ENCODE data around the gene BRINP2.
"Not testable (repeated sequence)": the region's sequence is repeated elsewhere in the genome, so short reads cannot be mapped to it uniquely, and the experiment has no call there.

BRINP2 gene

DNA sequence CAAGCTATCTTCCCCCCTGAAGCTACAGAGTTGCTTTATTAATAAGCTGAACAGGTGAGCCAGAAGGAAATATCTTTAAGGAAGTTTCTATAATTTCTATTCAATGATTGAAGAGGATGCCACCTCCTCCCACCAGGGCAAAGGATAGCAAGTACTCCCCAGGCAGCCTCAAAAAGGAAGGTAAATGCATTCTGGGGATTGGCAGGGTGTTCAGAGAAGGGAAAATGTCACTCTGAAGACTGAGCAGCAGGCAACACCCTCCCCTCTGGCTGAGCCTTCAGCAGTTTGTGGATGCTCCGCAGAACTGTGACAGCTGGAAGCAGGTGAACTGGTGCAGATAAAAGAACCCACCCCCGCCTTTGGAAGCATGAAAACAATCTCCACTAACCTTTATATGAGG, 140.8 kb downstream of the BRINP2 start:
- no peak for DNase-seq (ENCODE audit: low read depth in 2 of 2, low spot score in 1 of 2)

DNA sequence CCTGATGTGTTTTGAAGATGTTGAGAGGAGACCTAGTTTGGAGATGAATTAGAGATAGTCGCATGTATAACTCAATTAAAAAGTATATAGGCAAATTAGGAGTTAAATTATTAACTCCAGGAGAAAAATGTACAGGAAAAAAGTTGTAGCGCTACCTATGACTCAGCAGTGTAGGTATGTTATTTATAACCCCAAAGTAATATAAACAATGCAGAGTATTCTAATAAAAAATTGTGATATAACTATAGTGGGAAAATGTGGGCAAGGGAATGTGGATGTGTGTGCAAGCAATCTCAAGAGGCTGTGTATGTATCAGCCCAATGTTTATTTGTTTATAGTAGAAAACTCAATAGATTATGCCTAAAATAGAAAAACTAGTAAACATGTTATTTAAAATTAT, 144.5 kb downstream of the BRINP2 start:
- no peak for DNase-seq (ENCODE audit: low read depth in 2 of 2, low spot score in 1 of 2)

DNA sequence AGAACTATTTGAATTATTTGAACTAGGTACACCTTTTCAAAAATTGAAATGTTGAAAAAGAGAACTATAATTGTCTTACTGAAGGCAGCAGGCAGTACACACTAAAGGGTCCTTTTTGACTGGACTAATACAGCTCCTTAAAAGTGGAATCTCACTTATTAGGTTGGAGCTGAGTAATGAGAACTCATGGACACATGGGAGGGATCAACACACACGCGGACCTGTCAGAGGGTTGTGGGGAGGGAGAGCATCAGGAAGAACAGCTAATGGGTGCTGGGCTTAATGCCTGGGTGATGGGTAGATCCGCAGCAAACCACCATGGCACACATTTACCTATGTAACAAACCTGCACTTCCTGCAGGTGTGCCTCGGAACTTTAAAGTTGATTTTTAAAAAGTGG, 145.0 kb downstream of the BRINP2 start:
- no peak for DNase-seq (ENCODE audit: low read depth in 2 of 2, low spot score in 1 of 2)

GRCh38 chr1:177321434-177321833, 150.7 kb downstream of the BRINP2 start:
- not testable (repeated sequence) for DNase-seq (ENCODE audit: low read depth in 2 of 2, low spot score in 1 of 2)

- DNase-seq (ENCODE audit: low read depth in 2 of 2, low spot score in 1 of 2), result no peak
Observed at GRCh38 chr1:177328251-177328650, 157.5 kb downstream of the BRINP2 start.

DNA sequence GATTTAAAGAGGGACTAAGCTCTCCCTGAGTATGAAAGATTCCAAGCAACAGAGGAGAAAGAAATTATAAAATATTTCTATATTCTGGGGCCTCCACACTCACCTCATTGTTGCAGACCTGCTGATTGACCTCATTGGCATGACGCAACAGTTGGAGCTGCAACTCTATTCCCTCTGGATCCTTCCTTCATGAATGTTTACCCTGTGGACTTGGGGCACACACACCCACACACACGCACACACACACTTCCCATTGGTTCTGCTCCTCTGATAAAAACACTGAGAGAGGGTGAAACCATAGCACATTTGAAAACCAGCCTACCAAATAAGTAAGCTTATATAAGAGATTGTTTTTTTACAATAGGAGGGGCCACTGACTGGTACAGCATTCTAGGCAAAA, 159.1 kb downstream of the BRINP2 start:
- no peak for DNase-seq (ENCODE audit: low read depth in 2 of 2, low spot score in 1 of 2)
